Right lobe of liver (tissue), 6 donors: Measurements from ENCODE around the gene SPON1. TPM values are rescaled to one million over a fixed set of nuclear protein-coding genes. Genes with fewer than 3 reads are reported as not detected.

Source experiments
- ATAC-seq, 4 donors: fragments of 200-7000 bp; cut with Tn5 transposase; one replicate each; pipeline ENCODE4 v1.9.1; 2020; ENCODE audit warnings: mild to moderate bottlenecking in 4 of 4, moderate library complexity in 4 of 4
- DNase-seq, 3 donors: peaks; one replicate each; pipeline ENCODE4 v3.0.0-alpha.2; 2020
- H3K27ac ChIP-seq, 3 donors: fragments of 200-600 bp; one replicate each; pipeline ENCODE4 v1.8.0; 2022
- H3K27me3 ChIP-seq, 2 donors: fragments of 200-600 bp; one replicate each; pipeline ENCODE4 v1.8.0; 2022
- H3K36me3 ChIP-seq, 4 donors: fragments of 200-600 bp; sonication (generic) in 1 of 4; one replicate each; pipeline versions ENCODE4 v1.5.1 to v1.8.0; 2017 to 2022; ENCODE audit warnings: control low read depth in 1 of 4
- H3K4me1 ChIP-seq, 4 donors: fragments of 200-600 bp; sonication (generic) in 1 of 4; one replicate each; pipeline versions ENCODE4 v1.5.1 to v1.8.0; 2017 to 2022; ENCODE audit warnings: control low read depth in 1 of 4
- H3K4me3 ChIP-seq, 3 donors: fragments of 200-600 bp; one replicate each; pipeline ENCODE4 v1.8.0; 2022
- H3K9me3 ChIP-seq, 4 donors: fragments of 200-600 bp; sonication (generic) in 1 of 4; one replicate each; pipeline versions ENCODE4 v1.5.1 to v1.8.0; 2017 to 2022; ENCODE audit warnings: control low read depth in 1 of 4
- POLR2A ChIP-seq: fragments of 450-650 bp; IDR thresholded peaks from one replicate; pipeline ENCODE4 v1.6.1; 2017; ENCODE audit warnings: antibody characterized with exemption, mild to moderate bottlenecking
- WGBS: methylation state at CpG from one replicate; pipeline ENCODE4 v1.1.6; 2018; ENCODE audit warnings: low coverage, low lambda C conversion rate; ENCODE audit not compliant: insufficient coverage; ENCODE audit errors: missing lambda C conversion rate; 5-methylcytosine and 5-hydroxymethylcytosine counted together
- intact Hi-C, 2 donors: fragments of 100-400 bp; cut with DNase I; formaldehyde crosslinking; loops; one replicate each; pipeline versions ENCODE4 v1.11.2 to v1.14.1; 2022
- total RNA-seq, 6 experiments: library from RNA; depleted of rRNA in 2 of 6; stranded (reverse); fragments of >200 nt in 2 of 6; fragmentation: NEBNext Ultra II Directional in 3 of 6; extraction: Animal tissue kit (Norgen Biotek cat#: 25700) in 3 of 6; gene quantifications; one replicate each; pipeline versions ENCODE4 v1.1.0 to v1.2.4, GENCODE V29; 2016 to 2023
- TF ChIP-seq, protein P1 (sequence below), 4 donors: fragments of 200-600 bp in 3 of 4; fragments of 450-650 bp in 1 of 4; IDR thresholded peaks; one replicate each; pipeline versions ENCODE4 v1.5.1 to v1.8.0; 2016 to 2022; ENCODE audit warnings: antibody characterized with exemption in 4 of 4, mild to moderate bottlenecking in 2 of 4
- donor health status: DM: no; HTN: yes; CAD: no.
- donor health status: DM: no; HTN: no; CAD: no.
- donor health status: DM: no; HTN: no; CAD: no.
- donor health status: DM: no; HTN: yes; CAD: no.
- donor health status: DM: no; HTN: yes; CAD: no.

The SPON1 gene
- total RNA-seq, 6 experiments from 2014 or later: 0.51 to 2.4 (median 1.6) TPM

DNA sequence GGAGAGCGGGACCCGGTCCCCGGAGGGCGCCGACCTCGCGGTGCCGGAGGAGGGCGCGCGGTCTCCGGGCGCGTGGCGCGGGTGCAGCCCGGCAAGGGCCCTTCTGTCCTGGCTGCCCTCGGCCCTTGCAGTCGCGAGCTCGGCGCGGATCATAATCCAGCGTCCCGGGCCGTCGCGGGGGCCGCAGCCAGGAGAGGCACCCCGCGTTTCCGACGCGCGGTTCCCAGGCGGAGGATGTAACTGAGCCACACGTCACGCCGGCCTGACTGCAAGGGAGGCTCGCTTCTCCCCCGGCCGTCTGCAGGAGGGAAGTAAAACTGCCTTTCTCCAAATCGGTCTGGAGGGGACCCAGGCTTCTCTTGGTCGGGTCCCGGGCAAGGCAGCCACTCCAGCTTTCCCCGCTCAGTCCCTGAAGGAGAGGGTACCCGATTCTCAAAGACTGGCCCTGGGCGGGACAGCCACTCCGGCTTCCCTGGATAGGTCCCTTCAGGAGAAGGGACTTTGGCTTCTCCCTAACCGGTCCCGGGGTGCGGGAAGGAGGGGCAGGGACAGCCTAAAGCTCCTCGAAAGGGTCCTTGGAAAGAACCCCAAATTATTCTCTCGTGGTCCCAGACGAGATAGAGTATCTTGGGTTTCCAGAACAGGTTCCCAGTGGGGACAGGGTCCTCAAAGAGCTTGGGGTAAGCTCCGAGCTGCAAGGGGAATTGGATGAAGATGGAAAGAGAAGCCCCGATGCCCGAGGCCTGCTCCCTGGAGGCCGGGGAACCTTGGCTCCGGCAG, 836 bp downstream of the SPON1 start:
- Histone ChIP-seq H3K4me1 (peaks cover 0 to 24% (median 0%) of the 10 kb centered on the region in 4 donors), H3K9me3 (no peaks in the 10 kb centered on the region), H3K4me3 (peak overlapping the region in 2 of 3 donors; percentile 9 to 24), H3K27ac (no peak overlapping the region), H3K36me3 (no peaks in the 10 kb centered on the region), H3K27me3 (peaks cover 9 to 18% of the 10 kb centered on the region in 2 donors)
- TF ChIP-seq, protein P1, sequence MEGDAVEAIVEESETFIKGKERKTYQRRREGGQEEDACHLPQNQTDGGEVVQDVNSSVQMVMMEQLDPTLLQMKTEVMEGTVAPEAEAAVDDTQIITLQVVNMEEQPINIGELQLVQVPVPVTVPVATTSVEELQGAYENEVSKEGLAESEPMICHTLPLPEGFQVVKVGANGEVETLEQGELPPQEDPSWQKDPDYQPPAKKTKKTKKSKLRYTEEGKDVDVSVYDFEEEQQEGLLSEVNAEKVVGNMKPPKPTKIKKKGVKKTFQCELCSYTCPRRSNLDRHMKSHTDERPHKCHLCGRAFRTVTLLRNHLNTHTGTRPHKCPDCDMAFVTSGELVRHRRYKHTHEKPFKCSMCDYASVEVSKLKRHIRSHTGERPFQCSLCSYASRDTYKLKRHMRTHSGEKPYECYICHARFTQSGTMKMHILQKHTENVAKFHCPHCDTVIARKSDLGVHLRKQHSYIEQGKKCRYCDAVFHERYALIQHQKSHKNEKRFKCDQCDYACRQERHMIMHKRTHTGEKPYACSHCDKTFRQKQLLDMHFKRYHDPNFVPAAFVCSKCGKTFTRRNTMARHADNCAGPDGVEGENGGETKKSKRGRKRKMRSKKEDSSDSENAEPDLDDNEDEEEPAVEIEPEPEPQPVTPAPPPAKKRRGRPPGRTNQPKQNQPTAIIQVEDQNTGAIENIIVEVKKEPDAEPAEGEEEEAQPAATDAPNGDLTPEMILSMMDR (IDR thresholded peaks at IDR 0.05): no peak
- TF ChIP-seq POLR2A: no peak
- ATAC-seq (peak; percentile 5 to 35 (median 25)), DNase-seq (peak in 1 of 3 donors; percentile 33)
- WGBS: 0% methylated on average over 1 of the region's 60 CpGs
- intact Hi-C loops: loop anchor here in 1 of 2 donors (10.0 kb wide), 1 partner anchor 191 kb away; no protein-coding TSS in a partner anchor

DNA sequence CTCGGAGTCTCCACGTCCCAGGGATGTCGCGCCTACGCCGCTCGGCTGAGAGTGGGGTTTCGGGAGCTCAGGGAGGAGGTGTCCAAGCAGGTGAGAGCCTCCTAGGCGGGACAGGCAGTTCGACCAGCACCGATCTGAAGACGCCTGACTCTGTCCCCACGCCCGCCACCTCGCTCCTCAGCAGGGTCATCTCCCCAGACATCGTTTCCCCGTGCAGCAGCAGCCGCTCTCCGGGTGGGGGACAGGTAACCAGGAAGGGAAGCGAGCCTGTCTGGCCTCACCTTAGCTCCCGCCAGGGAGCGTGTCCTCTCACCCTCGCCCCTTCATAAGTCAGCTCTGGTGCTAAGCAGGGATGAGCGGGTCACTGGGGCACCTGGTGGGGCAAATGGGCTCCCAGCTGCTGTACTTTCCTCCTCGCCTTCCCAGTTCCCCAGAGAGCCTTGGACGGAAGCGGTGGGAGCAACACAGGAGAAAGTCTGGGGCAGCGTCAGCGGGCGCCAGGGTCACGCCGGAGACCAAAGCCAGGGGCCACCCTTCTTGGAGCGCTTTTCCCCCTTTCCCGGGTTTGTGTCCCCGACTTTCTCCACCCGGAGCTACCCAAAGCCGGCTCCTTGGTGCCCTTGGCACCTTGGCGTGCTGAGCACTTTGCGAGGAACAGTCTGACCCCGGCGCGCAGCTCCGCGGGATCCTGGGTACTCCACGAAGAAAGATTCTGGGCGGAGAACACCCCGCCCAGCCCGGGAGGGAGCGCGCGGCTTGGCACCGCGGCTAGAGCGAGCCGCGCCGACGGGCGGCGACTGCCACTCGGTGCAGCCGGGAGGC, 1.6 kb downstream of the SPON1 start:
- H3K9me3 ChIP-seq: no peaks in the 10 kb centered on the region
- peaks cover 9 to 18% of the 10 kb centered on the region in 2 donors for H3K27me3 ChIP-seq
- H3K36me3 ChIP-seq: no peaks in the 10 kb centered on the region
- no peak overlapping the region for H3K27ac ChIP-seq
- DNase-seq: peak in 2 of 3 donors; percentile 18 to 48
- no peak overlapping the region for H3K4me3 ChIP-seq
- H3K4me1 ChIP-seq: peaks cover 0 to 24% (median 0%) of the 10 kb centered on the region in 4 donors
- intact Hi-C loops: loop anchor here in 1 of 2 donors (10.0 kb wide), 1 partner anchor 191 kb away; no protein-coding TSS in a partner anchor
- TF ChIP-seq, protein P1 (IDR thresholded peaks at IDR 0.05): no peak
- no peak for TF ChIP-seq POLR2A
- WGBS: 10% methylated on average over 6 of the region's 62 CpGs
- peak; percentile 19 to 40 (median 26) for ATAC-seq

DNA sequence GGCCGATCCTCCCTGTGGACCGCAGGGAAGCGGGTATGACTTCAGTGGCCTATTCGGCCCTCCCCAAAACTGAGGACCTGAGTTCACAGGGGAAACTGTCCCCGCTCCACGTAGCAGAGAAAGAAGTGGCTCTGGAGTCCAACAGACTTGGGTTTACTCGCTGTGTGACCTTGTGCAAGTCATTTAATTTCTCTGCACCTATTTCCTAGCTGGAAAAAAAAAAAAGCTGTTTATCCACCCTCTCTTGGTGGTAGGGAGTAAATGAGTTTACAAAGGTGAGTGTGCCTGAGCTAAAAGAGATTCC, 2.2 kb downstream of the SPON1 start:
- 53% methylated on average over 4 of the region's 7 CpGs for WGBS
- Histone ChIP-seq H3K4me1 (peaks cover 0 to 24% (median 0%) of the 10 kb centered on the region in 4 donors), H3K27me3 (peaks cover 9 to 18% of the 10 kb centered on the region in 2 donors), H3K36me3 (no peaks in the 10 kb centered on the region), H3K4me3 (no peak overlapping the region), H3K27ac (no peak overlapping the region), H3K9me3 (no peaks in the 10 kb centered on the region)
- ATAC-seq (no peak), DNase-seq (no peak)
- intact Hi-C loops: loop anchor here in 1 of 2 donors (10.0 kb wide), 1 partner anchor 190 kb away; no protein-coding TSS in a partner anchor
- TF ChIP-seq, protein P1 (IDR thresholded peaks at IDR 0.05): no peak
- no peak for TF ChIP-seq POLR2A

DNA sequence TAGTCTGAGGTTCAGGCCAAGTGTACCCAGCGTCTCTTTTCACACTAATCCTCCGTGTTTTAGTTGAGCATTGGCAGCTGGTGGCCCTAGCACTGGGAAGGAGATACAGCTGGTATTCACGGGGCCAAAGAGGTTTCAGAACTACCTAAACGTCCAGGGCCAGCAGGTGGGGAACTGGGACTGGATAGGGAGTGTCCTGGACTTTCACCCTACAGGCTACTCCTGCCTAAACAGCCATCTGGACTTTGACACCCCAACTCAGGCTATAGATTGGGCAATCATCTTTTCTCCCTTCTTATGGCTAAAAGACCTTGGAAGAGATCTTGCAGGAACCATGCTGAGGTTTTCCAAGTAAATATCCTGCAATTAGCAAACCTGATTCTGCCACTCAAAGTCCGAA, 2.8 kb downstream of the SPON1 start:
- H3K4me3 ChIP-seq: no peak overlapping the region
- peak; percentile 28 to 63 (median 59) for DNase-seq

More for the DNA sequence above, 2.8 kb downstream of the SPON1 start:
- Histone ChIP-seq H3K27me3 (peaks cover 9 to 18% of the 10 kb centered on the region in 2 donors), H3K4me1 (peaks cover 0 to 24% (median 0%) of the 10 kb centered on the region in 4 donors), H3K36me3 (no peaks in the 10 kb centered on the region), H3K9me3 (no peaks in the 10 kb centered on the region), H3K27ac (no peak overlapping the region)
- intact Hi-C loops: loop anchor here in 1 of 2 donors (10.0 kb wide), 1 partner anchor 189 kb away; no protein-coding TSS in a partner anchor
- 47% methylated on average over 5 of the region's 5 CpGs for WGBS
- no peak for TF ChIP-seq POLR2A
- TF ChIP-seq, protein P1 (IDR thresholded peaks at IDR 0.05): peak in 3 of 4 donors; percentile 5 to 25 (median 22)
- peak; percentile 86 to 89 (median 88) for ATAC-seq
